Measurements from ENCODE around the gene JPH2. TPM values are rescaled to one million over a fixed set of nuclear protein-coding genes. Genes with fewer than 3 reads are reported as not detected.

JPH2 gene
- total RNA-seq, 1 experiment from 2014 or later, result 15.8 TPM

- Histone ChIP-seq H3K36me3 (ENCODE audit: low read depth, low read length) (peaks cover 4% of the 10 kb centered on the region; the same call in 1 of the 2 replicates), H3K27ac (ENCODE audit: low read length) (no peak overlapping the region), H3K9ac (ENCODE audit: low read length) (no peak overlapping the region), H2AFZ (ENCODE audit: low read length) (no peak overlapping the region), H3K79me2 (ENCODE audit: low read length) (peaks cover 9% of the 10 kb centered on the region), H3K9me2 (replicated peaks; ENCODE audit: low read length) (no peaks in the 10 kb centered on the region), H3K4me1 (ENCODE audit: insufficient read depth, low read length) (peaks cover 6% of the 10 kb centered on the region), H3F3A (ENCODE audit: low read length, unreplicated experiment) (no peaks in the 10 kb centered on the region), H3K4me2 (ENCODE audit: low read length) (no peak overlapping the region), H3K4me3 (ENCODE audit: low read length) (no peak overlapping the region), H4K20me1 (ENCODE audit: low read length) (no peaks in the 10 kb centered on the region), H3K9me3 (ENCODE audit: low read length) (no peaks in the 10 kb centered on the region), H3K27me3 (ENCODE audit: low read length) (no peaks in the 10 kb centered on the region)
- CTCF ChIA-PET, result no interaction called here
- POLR2A ChIA-PET (ENCODE audit: unreplicated experiment), result no interaction called here
- ATAC-seq, result no peak
- no TSS peak for BruUV-seq (replicated peaks)
- no peak for DNase-seq
- no peak for TF ChIP-seq EZH2phosphoT487 (IDR thresholded peaks at IDR 0.05; ENCODE audit: borderline replicate concordance, low read length)
- intact Hi-C loops (cut with micrococcal nuclease), result no loop called here
Observed at GRCh38 chr20:44159125-44159524, 27.9 kb downstream of the JPH2 start.

- H3K9me2 ChIP-seq (replicated peaks; ENCODE audit: low read length), result no peaks in the 10 kb centered on the region
- H3K27me3 ChIP-seq (ENCODE audit: low read length), result no peaks in the 10 kb centered on the region
- no peaks in the 10 kb centered on the region for H3K9me3 ChIP-seq (ENCODE audit: low read length)
- no peak overlapping the region for H3K27ac ChIP-seq (ENCODE audit: low read length)
- H3K4me1 ChIP-seq (ENCODE audit: insufficient read depth, low read length), result peaks cover 8% of the 10 kb centered on the region
- intact Hi-C loops (cut with micrococcal nuclease), result no loop called here
- no peaks in the 10 kb centered on the region for H3K79me2 ChIP-seq (ENCODE audit: low read length)
- no TSS peak for BruUV-seq (replicated peaks)
- no peak overlapping the region for H3K4me3 ChIP-seq (ENCODE audit: low read length)
- H3K4me2 ChIP-seq (ENCODE audit: low read length), result no peak overlapping the region
- no peak for DNase-seq
- ChIA-PET POLR2A (ENCODE audit: unreplicated experiment) (no interaction called here), CTCF (no interaction called here)
- ATAC-seq, result no peak
- no peaks in the 10 kb centered on the region for H3F3A ChIP-seq (ENCODE audit: low read length, unreplicated experiment)
- TF ChIP-seq CTCF (conservative IDR thresholded peaks at IDR 0.05; ENCODE audit: low read depth, low read length) (no peak), EZH2phosphoT487 (IDR thresholded peaks at IDR 0.05; ENCODE audit: borderline replicate concordance, low read length) (no peak), EZH2 (IDR thresholded peaks at IDR 0.05; ENCODE audit: low read length, unreplicated experiment) (no peak)
- peaks cover 4% of the 10 kb centered on the region; the same call in 1 of the 2 replicates for H3K36me3 ChIP-seq (ENCODE audit: low read depth, low read length)
- no peak overlapping the region for H3K9ac ChIP-seq (ENCODE audit: low read length)
- no peak overlapping the region for H2AFZ ChIP-seq (ENCODE audit: low read length)
- no peaks in the 10 kb centered on the region for H4K20me1 ChIP-seq (ENCODE audit: low read length)
Observed at GRCh38 chr20:44157061-44157460, 29.9 kb downstream of the JPH2 start.

GRCh38 chr20:44154521-44155001 lies 32.4 kb downstream of the JPH2 start:
- ChIA-PET POLR2A (ENCODE audit: unreplicated experiment) (no interaction called here), CTCF (no interaction called here)
- no peak for DNase-seq
- Histone ChIP-seq H2AFZ (ENCODE audit: low read length) (no peak overlapping the region), H3K4me2 (ENCODE audit: low read length) (no peak overlapping the region), H3K9me3 (ENCODE audit: low read length) (no peaks in the 10 kb centered on the region), H3K4me3 (ENCODE audit: low read length) (no peak overlapping the region), H3K27me3 (ENCODE audit: low read length) (no peaks in the 10 kb centered on the region), H3K27ac (ENCODE audit: low read length) (no peak overlapping the region), H3F3A (ENCODE audit: low read length, unreplicated experiment) (no peaks in the 10 kb centered on the region), H3K4me1 (ENCODE audit: insufficient read depth, low read length) (peaks cover 19% of the 10 kb centered on the region), H3K9ac (ENCODE audit: low read length) (no peak overlapping the region), H3K9me2 (replicated peaks; ENCODE audit: low read length) (no peaks in the 10 kb centered on the region), H3K79me2 (ENCODE audit: low read length) (no peaks in the 10 kb centered on the region), H4K20me1 (ENCODE audit: low read length) (no peaks in the 10 kb centered on the region), H3K36me3 (ENCODE audit: low read depth, low read length) (peaks cover 4% of the 10 kb centered on the region)
- no peak for TF ChIP-seq CTCF (conservative IDR thresholded peaks at IDR 0.05; ENCODE audit: low read depth, low read length)
- no peak for TF ChIP-seq EZH2 (IDR thresholded peaks at IDR 0.05; ENCODE audit: low read length, unreplicated experiment)
- no peak for TF ChIP-seq EZH2phosphoT487 (IDR thresholded peaks at IDR 0.05; ENCODE audit: borderline replicate concordance, low read length)
- no TSS peak for BruUV-seq (replicated peaks)
- no peak for ATAC-seq
- intact Hi-C loops (cut with micrococcal nuclease), result no loop called here

Data from PC-3 (cell line).